ENCODE data around the gene DMAP1. TPM values are rescaled to one million over a fixed set of nuclear protein-coding genes. Genes with fewer than 3 reads are reported as not detected.
A peak's percentile ranks its signal among the peaks of the same experiment; 100 is the strongest.

The DMAP1 gene
- total RNA-seq, 4 donors from 2014 or later = 43.9 to 68.8 (median 48.3) TPM

- no peak overlapping the region for H3K4me3 ChIP-seq (replicated peaks in 1 of 3)
- intact Hi-C loops (cut with DNase I) = no loop called here
- 99% methylated on average over 7 of the region's 7 CpGs for WGBS, 2 donors
- no peaks in the 10 kb centered on the region for H3K9me3 ChIP-seq
- peaks cover 7 to 10% of the 10 kb centered on the region in 2 donors for H3K4me1 ChIP-seq
- DNase-seq = no peak
- no peak overlapping the region for H3K27ac ChIP-seq
- no peaks in the 10 kb centered on the region for H3K27me3 ChIP-seq
- TF ChIP-seq POLR2A (IDR thresholded peaks at IDR 0.05) = no peak
- TF ChIP-seq, protein P1, sequence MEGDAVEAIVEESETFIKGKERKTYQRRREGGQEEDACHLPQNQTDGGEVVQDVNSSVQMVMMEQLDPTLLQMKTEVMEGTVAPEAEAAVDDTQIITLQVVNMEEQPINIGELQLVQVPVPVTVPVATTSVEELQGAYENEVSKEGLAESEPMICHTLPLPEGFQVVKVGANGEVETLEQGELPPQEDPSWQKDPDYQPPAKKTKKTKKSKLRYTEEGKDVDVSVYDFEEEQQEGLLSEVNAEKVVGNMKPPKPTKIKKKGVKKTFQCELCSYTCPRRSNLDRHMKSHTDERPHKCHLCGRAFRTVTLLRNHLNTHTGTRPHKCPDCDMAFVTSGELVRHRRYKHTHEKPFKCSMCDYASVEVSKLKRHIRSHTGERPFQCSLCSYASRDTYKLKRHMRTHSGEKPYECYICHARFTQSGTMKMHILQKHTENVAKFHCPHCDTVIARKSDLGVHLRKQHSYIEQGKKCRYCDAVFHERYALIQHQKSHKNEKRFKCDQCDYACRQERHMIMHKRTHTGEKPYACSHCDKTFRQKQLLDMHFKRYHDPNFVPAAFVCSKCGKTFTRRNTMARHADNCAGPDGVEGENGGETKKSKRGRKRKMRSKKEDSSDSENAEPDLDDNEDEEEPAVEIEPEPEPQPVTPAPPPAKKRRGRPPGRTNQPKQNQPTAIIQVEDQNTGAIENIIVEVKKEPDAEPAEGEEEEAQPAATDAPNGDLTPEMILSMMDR (IDR thresholded peaks at IDR 0.05) = no peak
- H3K36me3 ChIP-seq = peaks cover 0 to 3% of the 10 kb centered on the region in 2 donors
Observed at GRCh38 chr1:44243782-44244495, 30.7 kb downstream of the DMAP1 start.

DNA sequence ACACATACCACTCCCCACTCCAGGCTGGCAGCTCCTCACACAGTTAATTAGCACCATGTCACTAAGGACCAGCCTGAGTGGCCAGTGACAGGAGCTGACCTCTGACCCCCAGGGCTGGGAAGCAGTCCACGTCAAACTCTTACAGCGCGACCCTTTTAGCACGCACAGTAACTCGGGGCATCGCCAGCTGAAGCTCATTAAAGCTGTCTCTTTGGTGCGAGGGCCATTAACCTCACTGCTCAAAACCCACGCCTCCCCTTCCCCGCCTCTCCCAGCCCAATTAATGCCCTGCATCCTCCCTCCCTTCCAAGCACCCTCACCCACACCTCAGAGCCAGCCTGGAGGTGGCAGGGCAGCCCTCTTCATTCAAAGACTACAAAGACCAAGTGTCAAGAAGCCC lies 31.7 kb downstream of the DMAP1 start:
- TF ChIP-seq, protein P1 (IDR thresholded peaks at IDR 0.05) = no peak
- no peak for TF ChIP-seq POLR2A (IDR thresholded peaks at IDR 0.05)

GRCh38 chr1:44246806-44247205 lies 33.5 kb downstream of the DMAP1 start:
- Histone ChIP-seq H3K36me3 (peaks cover 0 to 3% of the 10 kb centered on the region in 2 donors), H3K27me3 (no peaks in the 10 kb centered on the region), H3K4me1 (no peaks in the 10 kb centered on the region), H3K9me3 (no peaks in the 10 kb centered on the region), H3K4me3 (replicated peaks in 1 of 3) (no peak overlapping the region), H3K27ac (no peak overlapping the region)
- DNase-seq = no peak
- 95 to 96% methylated on average over 2 of the region's 2 CpGs for WGBS, 2 donors
- intact Hi-C loops (cut with DNase I) = no loop called here
- TF ChIP-seq, protein P1 (IDR thresholded peaks at IDR 0.05) = no peak
- TF ChIP-seq POLR2A (IDR thresholded peaks at IDR 0.05) = no peak

More for the DNA sequence above, 31.7 kb downstream of the DMAP1 start:
- H3K27me3 ChIP-seq = no peaks in the 10 kb centered on the region
- no peak for DNase-seq
- intact Hi-C loops (cut with DNase I) = no loop called here
- no peak overlapping the region for H3K27ac ChIP-seq
- peaks cover 7 to 10% of the 10 kb centered on the region in 2 donors for H3K4me1 ChIP-seq
- WGBS, 2 donors = 88 to 95% methylated on average over 9 of the region's 9 CpGs
- no peak overlapping the region for H3K4me3 ChIP-seq (replicated peaks in 1 of 3)
- H3K36me3 ChIP-seq = peaks cover 0 to 3% of the 10 kb centered on the region in 2 donors
- H3K9me3 ChIP-seq = no peaks in the 10 kb centered on the region

DNA sequence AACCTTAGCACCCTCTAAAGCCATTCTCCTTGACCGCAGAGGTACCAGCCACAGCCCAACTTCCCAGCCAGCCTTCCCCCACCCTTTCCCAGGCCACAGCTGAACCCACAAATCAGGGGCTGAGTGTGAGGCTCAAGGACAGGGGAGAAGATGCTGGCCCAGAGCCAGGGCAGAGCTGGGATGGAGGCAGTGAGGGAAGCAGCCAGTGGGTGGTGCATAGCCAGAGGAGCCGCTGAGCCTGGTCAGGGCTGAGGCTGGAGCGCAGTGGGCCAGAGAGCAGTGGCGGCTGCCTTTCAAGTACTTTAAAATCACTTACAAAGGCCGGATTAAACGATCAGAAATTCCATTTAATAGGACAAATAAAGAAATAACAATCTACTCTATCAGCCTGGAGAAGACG lies 36.3 kb downstream of the DMAP1 start:
- no peak for TF ChIP-seq POLR2A (IDR thresholded peaks at IDR 0.05)
- TF ChIP-seq, protein P1 (IDR thresholded peaks at IDR 0.05) = no peak
- Histone ChIP-seq H3K4me3 (replicated peaks in 1 of 3) (no peak overlapping the region), H3K9me3 (no peaks in the 10 kb centered on the region), H3K4me1 (no peaks in the 10 kb centered on the region), H3K27ac (no peak overlapping the region), H3K27me3 (no peaks in the 10 kb centered on the region), H3K36me3 (no peaks in the 10 kb centered on the region)
- WGBS, 2 donors = 65 to 75% methylated on average over 7 of the region's 7 CpGs
- peak; percentile 9 to 11 for DNase-seq
- intact Hi-C loops (cut with DNase I) = no loop called here

- 92 to 93% methylated on average over 33 of the region's 33 CpGs for WGBS, 2 donors
- Histone ChIP-seq H3K4me3 (replicated peaks in 1 of 3) (no peak overlapping the region), H3K4me1 (no peaks in the 10 kb centered on the region), H3K9me3 (no peaks in the 10 kb centered on the region), H3K27ac (no peak overlapping the region), H3K36me3 (no peaks in the 10 kb centered on the region), H3K27me3 (no peaks in the 10 kb centered on the region)
- intact Hi-C loops (cut with DNase I) = no loop called here
- DNase-seq = no peak
- no peak for TF ChIP-seq POLR2A (IDR thresholded peaks at IDR 0.05)
- TF ChIP-seq, protein P1 (IDR thresholded peaks at IDR 0.05) = no peak
Observed at GRCh38 chr1:44250068-44250781, 37.0 kb downstream of the DMAP1 start.
